GM04504 (cell line): ENCODE data around the gene CEMP1.
"Not testable (repeated sequence)": the region's sequence is repeated elsewhere in the genome, so short reads cannot be mapped to it uniquely, and the experiment has no call there.

Experiments used
- DNase-seq: peaks from one replicate; pipeline ENCODE4 v3.0.0-alpha.2; 2012; ENCODE audit warnings: low read depth

Gene CEMP1

GRCh38 chr16:2535625-2536013 is 4.4 kb upstream of the CEMP1 start:
- DNase-seq: peak; percentile 83

GRCh38 chr16:2534335-2534734 is 3.1 kb upstream of the CEMP1 start:
- DNase-seq: not testable (repeated sequence)

- no peak for DNase-seq
Observed at GRCh38 chr16:2533912-2534311, 2.7 kb upstream of the CEMP1 start.

- DNase-seq: not testable (repeated sequence)
Observed at GRCh38 chr16:2533142-2533755, 2.0 kb upstream of the CEMP1 start.

GRCh38 chr16:2532494-2533141 is 1.4 kb upstream of the CEMP1 start:
- DNase-seq: no peak

GRCh38 chr16:2531696-2532493 is 687 bp upstream of the CEMP1 start:
- peak; percentile 94 for DNase-seq

GRCh38 chr16:2530629-2531318 is 434 bp downstream of the CEMP1 start:
- DNase-seq: no peak

GRCh38 chr16:2529961-2530628 is 1.1 kb downstream of the CEMP1 start:
- DNase-seq: no peak

GRCh38 chr16:2529061-2529931 is 1.9 kb downstream of the CEMP1 start:
- no peak for DNase-seq

GRCh38 chr16:2528161-2529060 is 2.8 kb downstream of the CEMP1 start:
- no peak for DNase-seq

- DNase-seq: no peak
Observed at GRCh38 chr16:2527784-2528100, 3.5 kb downstream of the CEMP1 start.

GRCh38 chr16:2527071-2527783 is 4.0 kb downstream of the CEMP1 start:
- DNase-seq: no peak

- DNase-seq: no peak
Observed at GRCh38 chr16:2526135-2526534, 5.1 kb downstream of the CEMP1 start.

- no peak for DNase-seq
Observed at GRCh38 chr16:2524339-2524938, 6.8 kb downstream of the CEMP1 start.

GRCh38 chr16:2523801-2524231 is 7.4 kb downstream of the CEMP1 start:
- no peak for DNase-seq

GRCh38 chr16:2520784-2521531 is 10.2 kb downstream of the CEMP1 start:
- DNase-seq: no peak

GRCh38 chr16:2520097-2520783 is 11.0 kb downstream of the CEMP1 start, which contains the start of gene AMDHD2:
Gene AMDHD2 (plus strand): TSS chr16:2520371. CDS start chr16:2520459, 88 bp downstream.
- DNase-seq: peak; percentile 67

GRCh38 chr16:2519711-2520080 is 11.5 kb downstream of the CEMP1 start:
- DNase-seq: no peak
